Measurements from ENCODE around the gene ZDHHC14. TPM values are rescaled to one million over a fixed set of nuclear protein-coding genes. Genes with fewer than 3 reads are reported as not detected.

The ZDHHC14 gene
- total and polyA plus RNA-seq, 12 donors = 7.7 to 31.2 (median 15.2) TPM

GRCh38 chr6:157721426-157721825, 340.4 kb downstream of the ZDHHC14 start:
- intact Hi-C loops (cut with DNase I) = no loop called here
- no peak for ATAC-seq

GRCh38 chr6:157721830-157722229, 340.8 kb downstream of the ZDHHC14 start:
- Histone ChIP-seq H3K4me1 (peaks cover 0 to 28% (median 14%) of the 10 kb centered on the region in 9 donors), H3K4me3 (no peak overlapping the region), H3K36me3 (no peaks in the 10 kb centered on the region), H3K27me3 (no peaks in the 10 kb centered on the region), H3K9me3 (peaks cover 0 to 30% (median 15%) of the 10 kb centered on the region in 11 donors), H3K27ac (no peak overlapping the region)
- 96 to 98% methylated on average over 8 of the region's 8 CpGs for WGBS, 2 donors
- TF ChIP-seq CTCF (IDR thresholded peaks at IDR 0.05) = no peak
- DNase-seq (no peak), ATAC-seq (no peak)
- intact Hi-C loops (cut with DNase I) = no loop called here

More at GRCh38 chr6:157721426-157721825, 340.4 kb downstream of the ZDHHC14 start:
- peaks cover 0 to 30% (median 15%) of the 10 kb centered on the region in 11 donors for H3K9me3 ChIP-seq
- TF ChIP-seq CTCF (IDR thresholded peaks at IDR 0.05) = no peak
- H3K36me3 ChIP-seq = no peaks in the 10 kb centered on the region
- no peak for DNase-seq
- peaks cover 0 to 23% (median 13%) of the 10 kb centered on the region in 9 donors for H3K4me1 ChIP-seq
- 95 to 96% methylated on average over 18 of the region's 18 CpGs for WGBS, 2 donors
- H3K4me3 ChIP-seq = no peak overlapping the region
- H3K27me3 ChIP-seq = no peaks in the 10 kb centered on the region
- H3K27ac ChIP-seq = no peak overlapping the region

DNA sequence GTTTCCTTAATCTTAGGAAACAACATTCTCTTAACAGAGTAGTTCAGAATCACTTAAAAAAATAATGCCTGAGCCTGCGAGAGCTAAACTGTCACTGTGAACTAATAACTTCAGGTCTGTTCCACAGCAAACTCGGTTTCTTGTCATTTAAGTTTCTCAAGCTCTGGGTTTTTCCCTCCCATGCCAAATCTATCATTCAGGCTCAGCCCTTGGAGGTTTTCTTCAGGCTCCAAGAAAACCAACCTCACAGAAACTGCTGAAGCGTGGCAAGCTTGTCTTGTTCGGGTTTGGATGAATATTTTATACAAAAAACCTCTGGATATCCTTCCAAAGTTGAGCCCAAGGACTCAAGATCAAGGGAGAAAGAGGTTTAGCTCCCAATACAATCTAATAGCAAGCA, 342.4 kb downstream of the ZDHHC14 start:
- H3K27ac ChIP-seq = no peak overlapping the region

DNA sequence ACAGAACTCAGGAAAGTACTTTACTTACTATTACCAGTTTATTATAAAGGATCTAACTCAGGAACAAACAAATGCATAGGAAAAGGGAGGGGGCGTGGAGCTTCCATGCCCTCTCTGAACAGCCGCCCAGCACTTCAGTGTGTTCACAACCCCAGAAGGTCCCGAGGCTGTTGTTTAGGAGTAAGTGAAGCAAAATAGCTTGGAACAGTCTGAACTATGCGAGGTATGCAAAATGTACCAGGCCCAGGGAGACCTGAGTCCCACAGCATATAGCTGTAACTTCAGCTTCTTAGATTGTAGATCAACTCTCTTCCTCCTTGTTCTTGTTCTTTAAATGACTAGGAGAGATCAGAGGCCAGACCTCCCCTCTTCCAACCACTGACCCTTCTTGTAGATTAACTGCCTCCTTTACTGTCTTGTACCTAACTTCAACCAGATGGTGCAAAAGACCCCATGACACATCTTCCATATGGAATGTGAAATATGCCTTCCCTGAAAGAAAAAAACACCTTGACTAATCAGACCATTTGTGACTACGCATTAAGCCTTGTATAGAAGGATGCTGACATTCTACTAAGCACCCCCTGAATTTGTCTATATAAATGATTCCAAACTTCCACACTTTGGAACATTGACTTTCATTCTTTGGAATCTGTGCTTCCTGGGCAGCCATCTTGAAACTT, 343.3 kb downstream of the ZDHHC14 start:
- Histone ChIP-seq H3K9me3 (peaks cover 0 to 30% (median 15%) of the 10 kb centered on the region in 11 donors), H3K36me3 (no peaks in the 10 kb centered on the region), H3K27me3 (no peaks in the 10 kb centered on the region), H3K4me1 (peaks cover 6 to 30% (median 17%) of the 10 kb centered on the region in 9 donors), H3K27ac (no peak overlapping the region), H3K4me3 (no peak overlapping the region)
- no peak for TF ChIP-seq CTCF (IDR thresholded peaks at IDR 0.05)
- DNase-seq = no peak
- intact Hi-C loops (cut with DNase I) = no loop called here
- ATAC-seq = no peak
- 87 to 88% methylated on average over 5 of the region's 5 CpGs for WGBS, 2 donors

More for the DNA sequence above, 342.4 kb downstream of the ZDHHC14 start:
- WGBS, 2 donors = 88 to 91% methylated on average over 4 of the region's 4 CpGs
- TF ChIP-seq CTCF (IDR thresholded peaks at IDR 0.05) = no peak
- Histone ChIP-seq H3K4me3 (no peak overlapping the region), H3K36me3 (no peaks in the 10 kb centered on the region), H3K27me3 (no peaks in the 10 kb centered on the region), H3K4me1 (peaks cover 6 to 38% (median 25%) of the 10 kb centered on the region in 9 donors), H3K9me3 (peaks cover 0 to 30% (median 15%) of the 10 kb centered on the region in 11 donors)
- intact Hi-C loops (cut with DNase I) = no loop called here
- DNase-seq = no peak
- ATAC-seq = no peak

Measured in heart right ventricle (tissue), 16 donors.